NCI-H345 (cell line): ENCODE measurements around the gene GLIS1.

Experiments
- DNase-seq: peaks from one replicate; lab custom pipeline; 2025; lab: John Stamatoyannopoulos, UW

GLIS1 gene

GRCh38 chr1:53735681-53736080 is 3.3 kb downstream of the GLIS1 start:
- no peak for DNase-seq

DNA sequence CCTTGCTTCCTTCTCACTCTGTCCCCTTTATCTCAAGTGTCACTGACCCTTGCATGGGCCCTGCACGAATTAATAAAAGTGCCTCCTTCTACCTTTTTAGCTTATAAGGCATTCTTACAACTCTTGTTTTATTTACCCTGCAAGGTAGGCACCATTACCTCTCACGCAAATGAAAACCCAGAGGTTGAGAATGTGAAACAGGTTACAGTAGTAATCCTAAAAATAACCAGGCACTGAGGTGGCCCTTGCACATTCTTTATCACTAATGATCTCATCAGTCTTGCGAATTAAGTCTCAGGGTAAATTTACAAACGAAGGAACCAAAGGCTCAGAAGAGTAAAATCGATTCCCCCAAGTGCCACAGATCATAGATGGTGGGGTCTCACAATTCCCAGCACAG is 3.7 kb downstream of the GLIS1 start:
- DNase-seq: no peak

DNA sequence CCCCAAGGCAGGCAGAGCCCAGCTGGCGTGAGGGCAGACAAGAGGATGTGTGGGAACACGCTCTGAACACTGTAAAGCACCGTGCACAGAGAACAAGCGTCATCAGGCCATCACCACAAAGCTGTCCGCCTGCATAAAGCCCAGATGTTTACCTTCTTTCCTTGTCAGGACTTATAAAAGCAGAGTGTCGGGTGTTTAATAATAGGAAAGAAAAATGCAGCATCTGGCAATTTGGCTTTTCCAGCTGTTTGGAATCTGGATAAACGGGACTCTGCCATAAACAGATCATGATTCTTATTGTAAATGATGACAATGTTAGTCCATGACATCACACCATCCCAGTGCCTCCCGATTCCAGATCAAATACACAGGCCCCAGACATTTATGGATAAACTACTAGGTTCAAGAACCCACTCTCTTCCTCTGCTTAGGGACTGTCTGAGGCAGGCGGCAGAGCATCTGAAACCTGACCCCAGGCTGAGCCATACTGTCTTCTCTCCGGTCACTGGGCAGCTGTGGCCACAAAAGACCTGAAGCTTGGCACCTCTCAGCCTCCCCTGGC is 4.2 kb downstream of the GLIS1 start:
- DNase-seq: no peak

- DNase-seq: no peak
These were observed 4.9 kb downstream of the GLIS1 start for GRCh38 chr1:53733975-53734649.

DNA sequence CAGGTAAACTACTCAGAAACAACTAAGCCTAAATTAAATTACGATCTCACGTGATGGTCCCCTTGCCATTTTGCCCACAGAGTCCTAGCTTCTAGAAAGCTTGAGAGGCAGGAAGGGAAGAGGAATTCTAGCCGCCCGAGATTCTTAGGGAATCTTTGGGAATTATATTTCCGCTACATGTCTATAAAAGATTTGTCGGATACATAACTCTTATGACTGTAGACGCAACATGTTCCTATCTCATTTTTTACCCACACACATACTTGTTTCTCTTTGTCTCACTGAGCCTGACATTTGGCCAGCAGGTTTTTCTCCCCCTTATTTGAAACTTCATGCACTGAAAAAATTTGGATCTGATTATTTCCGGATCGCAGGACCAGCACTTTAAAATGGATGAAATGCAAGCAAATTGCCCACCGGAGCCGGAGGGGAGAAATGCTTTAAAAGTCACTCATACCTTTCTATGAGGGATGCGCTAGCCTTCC is 5.5 kb downstream of the GLIS1 start:
- DNase-seq: no peak

DNA sequence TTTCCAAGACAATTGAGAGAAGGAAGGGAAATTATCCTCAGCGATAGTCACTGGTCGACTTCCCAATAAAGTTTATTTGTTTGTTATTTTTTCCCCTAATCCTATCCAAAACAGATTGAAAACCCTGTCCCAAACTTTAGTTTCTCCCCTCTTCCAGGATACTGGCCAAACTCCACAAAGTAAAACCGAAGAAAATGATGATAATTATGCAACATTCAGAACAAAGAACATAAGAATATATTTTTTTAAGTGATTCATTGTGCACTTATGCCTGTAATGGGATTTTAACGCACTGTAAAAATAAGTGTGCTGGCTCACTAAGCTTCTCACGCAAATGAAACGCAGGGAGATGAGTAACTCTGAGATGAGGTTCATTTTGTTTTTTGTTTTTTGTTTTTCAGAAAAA is 6.0 kb downstream of the GLIS1 start:
- no peak for DNase-seq

DNA sequence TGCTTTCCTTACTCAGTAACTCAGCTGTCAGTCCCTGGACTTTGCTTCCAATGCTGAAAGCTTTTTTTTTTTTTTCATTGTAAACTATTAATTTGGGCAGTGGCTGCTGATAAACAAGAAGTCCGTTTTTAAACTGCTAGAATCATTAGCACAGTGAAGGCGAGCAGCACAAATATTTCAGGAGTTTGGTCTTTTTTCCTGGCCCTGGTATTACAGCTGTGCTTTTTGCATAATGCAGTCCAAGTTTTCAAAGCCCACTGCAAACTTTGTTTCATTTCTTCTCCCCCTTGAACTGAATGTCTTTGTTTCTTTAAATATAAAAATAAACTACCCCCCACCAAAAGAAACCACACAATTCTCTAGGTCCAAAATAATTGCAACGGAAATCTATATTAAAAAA is 6.6 kb downstream of the GLIS1 start:
- no peak for DNase-seq

- DNase-seq: no peak
These were observed 7.1 kb downstream of the GLIS1 start for GRCh38 chr1:53731779-53732305.

- no peak for DNase-seq
These were observed 7.8 kb downstream of the GLIS1 start for GRCh38 chr1:53731043-53731600.

- DNase-seq: no peak
These were observed 8.6 kb downstream of the GLIS1 start for GRCh38 chr1:53730224-53730865.

GRCh38 chr1:53729456-53730223 is 9.3 kb downstream of the GLIS1 start:
- DNase-seq: no peak

- DNase-seq: no peak
These were observed 10.1 kb downstream of the GLIS1 start for GRCh38 chr1:53728702-53729455.

DNA sequence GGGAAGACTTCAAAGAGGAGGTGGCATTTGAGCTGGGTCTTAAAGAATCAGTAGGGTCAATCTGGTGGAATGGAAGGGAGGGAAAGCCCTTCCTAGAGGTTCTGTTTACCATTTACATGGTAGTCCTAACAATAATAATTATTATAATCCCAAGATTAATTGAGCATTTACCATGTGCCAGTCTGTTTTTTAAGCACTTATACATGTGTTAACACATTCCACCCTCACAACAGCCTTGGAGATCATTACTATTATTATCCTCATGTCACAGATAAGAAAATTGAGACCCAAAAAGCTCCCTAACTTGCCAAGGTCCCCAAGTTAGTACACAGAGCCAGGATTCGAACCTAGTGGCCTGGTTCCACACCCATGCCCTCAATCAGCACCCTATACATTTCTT is 10.8 kb downstream of the GLIS1 start:
- no peak for DNase-seq

- DNase-seq: no peak
These were observed 11.4 kb downstream of the GLIS1 start for GRCh38 chr1:53727461-53728092.

- DNase-seq: no peak
These were observed 12.9 kb downstream of the GLIS1 start for GRCh38 chr1:53726009-53726600.

GRCh38 chr1:53725238-53725689 is 13.7 kb downstream of the GLIS1 start:
- no peak for DNase-seq

GRCh38 chr1:53722025-53722424 is 16.9 kb downstream of the GLIS1 start:
- no peak for DNase-seq

DNA sequence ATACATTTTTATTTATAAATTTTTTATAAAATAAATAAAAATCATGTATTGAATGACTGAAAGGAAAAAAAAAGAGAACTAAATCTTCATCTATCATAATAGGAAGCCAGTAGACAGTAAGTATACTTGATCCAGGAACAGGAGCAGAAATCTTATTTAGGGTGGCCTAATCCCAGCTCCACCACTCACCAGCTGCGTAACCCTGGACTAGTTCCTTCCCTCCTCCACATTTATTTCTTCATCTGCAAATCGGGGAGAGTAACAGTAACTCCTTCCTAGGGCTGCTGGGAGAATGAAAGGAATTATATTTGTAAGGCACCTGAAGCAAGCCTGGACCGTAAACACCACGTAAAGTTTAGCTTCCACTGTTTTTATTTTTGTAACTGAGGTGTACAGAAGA is 17.9 kb downstream of the GLIS1 start:
- no peak for DNase-seq

DNA sequence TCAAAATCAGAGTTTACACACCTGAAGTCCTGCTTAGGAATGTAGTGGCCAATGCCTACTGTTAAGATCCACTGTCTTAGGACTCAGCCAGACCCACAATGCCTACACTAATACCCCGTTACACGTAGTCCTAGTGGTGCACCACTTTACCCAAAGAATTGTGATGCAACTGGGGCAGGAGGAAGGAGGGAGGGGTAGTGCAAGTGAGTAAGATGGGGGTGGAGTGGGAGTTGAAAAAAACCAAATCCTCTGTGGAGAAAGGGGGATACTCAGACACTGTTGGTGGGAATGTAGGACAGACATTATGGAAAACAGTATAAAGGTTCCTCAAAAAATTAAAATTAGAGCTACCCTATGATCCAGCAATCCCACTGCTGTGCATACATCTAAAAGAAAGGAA is 19.5 kb downstream of the GLIS1 start:
- DNase-seq: no peak

- DNase-seq: no peak
These were observed 20.5 kb downstream of the GLIS1 start for GRCh38 chr1:53718443-53718842.
